Adipocyte (in vitro differentiated cells): ENCODE data around the gene CYP46A1.
A peak's percentile ranks its signal among the peaks of the same experiment; 100 is the strongest.

ENCODE experiments used
- DNase-seq: peaks from one replicate; pipeline ENCODE4 v3.0.0-alpha.2; 2015; ENCODE audit warnings: low read depth
- H3K27me3 ChIP-seq: replicated peaks from 2 replicates; pipeline ENCODE4 v1.7.0; 2013; ENCODE audit warnings: mild to moderate bottlenecking, low read length, moderate library complexity; ENCODE audit not compliant: control insufficient read depth, insufficient read depth
- H3K36me3 ChIP-seq: 2 replicates; pipeline ENCODE4 v1.7.0; 2013; ENCODE audit warnings: low read length, mild to moderate bottlenecking, moderate library complexity; ENCODE audit not compliant: control insufficient read depth, insufficient read depth, severe bottlenecking
- H3K4me1 ChIP-seq: 2 replicates; pipeline ENCODE4 v1.7.0; 2013; ENCODE audit warnings: mild to moderate bottlenecking, low read length, moderate library complexity; ENCODE audit not compliant: control insufficient read depth, insufficient read depth
- H3K4me3 ChIP-seq: 2 replicates; pipeline ENCODE4 v1.7.0; 2013; ENCODE audit warnings: mild to moderate bottlenecking, low read length, moderate library complexity
- H3K9ac ChIP-seq: 2 replicates; pipeline ENCODE4 v1.7.0; 2013; ENCODE audit warnings: mild to moderate bottlenecking, low read length, moderate library complexity
- H3K9me3 ChIP-seq: 2 replicates; pipeline ENCODE4 v1.7.0; 2013; ENCODE audit warnings: mild to moderate bottlenecking, low read length, moderate library complexity; ENCODE audit not compliant: control insufficient read depth

CYP46A1 gene

DNA sequence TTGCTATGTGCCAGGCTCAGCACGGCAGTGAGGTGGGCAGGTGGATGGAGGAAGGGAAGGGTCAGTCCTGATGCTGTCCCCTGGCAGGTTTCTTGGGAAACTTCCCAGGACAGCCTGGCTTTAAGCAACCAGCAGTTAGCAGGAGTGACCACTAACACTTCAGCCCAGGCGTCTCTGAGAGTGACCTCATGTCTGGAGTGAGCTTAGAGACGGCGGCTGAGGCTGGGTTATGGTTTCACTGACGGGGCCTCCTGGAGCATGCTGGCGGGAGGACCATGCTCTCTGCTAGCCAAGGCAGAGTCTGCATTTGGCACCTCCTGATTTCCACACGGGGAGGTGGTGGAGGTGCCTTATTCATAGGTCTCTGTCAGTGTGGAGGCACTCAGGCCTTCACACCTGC lies 36.7 kb upstream of the CYP46A1 start:
- no peak for DNase-seq
- Histone ChIP-seq H3K36me3 (no peaks in the 10 kb centered on the region), H3K9me3 (no peaks in the 10 kb centered on the region), H3K9ac (no peak overlapping the region), H3K27me3 (no peaks in the 10 kb centered on the region), H3K4me3 (no peak overlapping the region), H3K4me1 (peaks cover 7% of the 10 kb centered on the region)

- DNase-seq: no peak
Measured at GRCh38 chr14:99648027-99648784, 35.9 kb upstream of the CYP46A1 start.

DNA sequence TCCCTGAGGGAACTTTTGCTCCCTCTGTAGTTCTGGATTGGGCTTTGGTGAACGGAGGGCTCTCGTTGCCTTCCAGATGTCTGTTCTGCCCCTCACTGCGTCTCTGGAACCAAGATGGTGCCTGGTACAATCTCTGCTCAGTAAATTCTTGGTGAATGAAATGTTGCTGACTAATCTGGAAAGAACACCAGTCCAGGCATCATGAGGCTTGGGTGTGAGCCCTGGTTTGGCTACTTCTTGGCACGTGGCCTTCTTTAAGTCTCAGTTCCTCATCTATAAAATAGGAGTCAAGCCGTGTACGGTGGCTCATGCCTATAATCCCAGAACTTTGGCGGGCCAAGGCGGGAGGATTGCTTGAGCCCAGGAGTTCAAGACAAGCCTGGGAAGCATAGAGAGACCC lies 34.9 kb upstream of the CYP46A1 start:
- DNase-seq: no peak
- no peak overlapping the region for H3K9ac ChIP-seq
- no peaks in the 10 kb centered on the region for H3K36me3 ChIP-seq
- H3K4me3 ChIP-seq: no peak overlapping the region
- no peaks in the 10 kb centered on the region for H3K9me3 ChIP-seq
- peaks cover 7% of the 10 kb centered on the region for H3K4me1 ChIP-seq
- no peaks in the 10 kb centered on the region for H3K27me3 ChIP-seq

More at GRCh38 chr14:99648027-99648784, 35.9 kb upstream of the CYP46A1 start:
- Histone ChIP-seq H3K9ac (no peak overlapping the region), H3K36me3 (no peaks in the 10 kb centered on the region), H3K4me1 (peaks cover 7% of the 10 kb centered on the region), H3K9me3 (no peaks in the 10 kb centered on the region), H3K27me3 (no peaks in the 10 kb centered on the region), H3K4me3 (no peak overlapping the region)

- Histone ChIP-seq H3K36me3 (no peaks in the 10 kb centered on the region), H3K27me3 (no peaks in the 10 kb centered on the region)
- no peak for DNase-seq
Measured at GRCh38 chr14:99649643-99650042, 34.5 kb upstream of the CYP46A1 start.

DNA sequence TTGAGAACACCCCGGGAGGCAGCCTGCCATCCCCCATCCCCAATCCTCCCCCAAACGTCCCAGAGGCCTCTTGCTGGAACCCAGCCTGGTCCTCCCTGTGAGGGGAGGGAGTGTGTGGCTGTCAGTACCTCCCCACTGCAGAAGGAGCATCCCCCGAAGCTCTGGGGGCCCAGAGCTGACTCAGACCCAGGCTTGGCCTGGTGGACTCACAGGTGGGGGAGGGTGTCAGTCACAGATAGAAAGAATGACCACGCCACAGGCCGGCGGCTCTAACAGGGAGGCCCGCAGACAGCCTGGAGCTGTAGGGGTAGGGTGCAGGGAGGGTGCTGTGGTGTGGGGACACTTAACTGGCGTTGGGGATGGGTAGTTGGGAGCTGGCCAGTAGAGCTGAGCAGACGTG lies 33.9 kb upstream of the CYP46A1 start:
- Histone ChIP-seq H3K9ac (no peak overlapping the region), H3K36me3 (no peaks in the 10 kb centered on the region), H3K9me3 (no peaks in the 10 kb centered on the region), H3K27me3 (no peaks in the 10 kb centered on the region), H3K4me1 (peaks cover 13% of the 10 kb centered on the region), H3K4me3 (no peak overlapping the region)
- DNase-seq: no peak

More at GRCh38 chr14:99649643-99650042, 34.5 kb upstream of the CYP46A1 start:
- peaks cover 11% of the 10 kb centered on the region for H3K4me1 ChIP-seq
- H3K9ac ChIP-seq: no peak overlapping the region
- no peak overlapping the region for H3K4me3 ChIP-seq
- no peaks in the 10 kb centered on the region for H3K9me3 ChIP-seq

GRCh38 chr14:99651953-99652746 lies 31.9 kb upstream of the CYP46A1 start:
- Histone ChIP-seq H3K27me3 (no peaks in the 10 kb centered on the region), H3K4me3 (no peak overlapping the region), H3K36me3 (no peaks in the 10 kb centered on the region), H3K4me1 (peaks cover 18% of the 10 kb centered on the region), H3K9me3 (no peaks in the 10 kb centered on the region), H3K9ac (no peak overlapping the region)
- DNase-seq: no peak

DNA sequence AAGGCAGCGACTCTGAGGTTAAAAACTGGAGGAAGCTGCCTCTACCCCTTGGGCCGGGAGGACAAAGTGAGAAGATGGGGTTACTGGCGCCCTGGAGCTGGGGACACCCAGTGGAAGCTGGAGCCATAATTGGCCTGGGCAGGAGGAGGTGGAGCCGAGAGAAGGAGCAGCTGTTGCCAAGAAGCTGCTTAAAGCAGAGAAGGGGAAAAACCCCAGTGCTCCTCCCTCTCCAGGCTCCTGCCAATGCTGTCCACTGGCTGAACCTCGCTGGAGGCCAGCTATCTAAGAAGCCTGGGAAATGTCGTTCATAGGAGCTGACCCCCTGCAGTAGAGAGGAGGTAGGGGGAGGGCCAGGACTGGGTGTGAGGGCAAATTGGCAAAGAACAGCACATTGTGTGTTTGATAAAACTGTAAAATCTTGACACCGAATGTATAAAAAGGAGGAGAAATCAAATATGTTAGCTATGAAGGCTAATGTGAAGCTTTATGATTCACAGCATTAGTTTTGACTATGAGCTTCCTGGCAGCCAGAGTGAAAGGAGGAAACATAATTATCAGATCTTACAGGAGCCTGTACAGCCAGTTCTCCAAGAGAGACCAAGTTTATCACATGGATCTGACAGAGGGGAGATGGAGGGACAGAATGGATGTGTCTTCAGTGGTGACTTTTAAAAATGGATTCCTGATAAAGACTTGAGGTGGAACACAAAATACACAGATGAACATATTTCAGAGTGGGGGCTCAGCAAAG lies 29.7 kb upstream of the CYP46A1 start:
- Histone ChIP-seq H3K4me1 (peaks cover 14% of the 10 kb centered on the region), H3K36me3 (no peaks in the 10 kb centered on the region), H3K4me3 (no peak overlapping the region), H3K9ac (no peak overlapping the region), H3K9me3 (no peaks in the 10 kb centered on the region), H3K27me3 (peaks cover 10% of the 10 kb centered on the region)
- peak; percentile 88 for DNase-seq

- Histone ChIP-seq H3K27me3 (peaks cover 10% of the 10 kb centered on the region), H3K4me3 (no peak overlapping the region), H3K4me1 (peaks cover 14% of the 10 kb centered on the region), H3K9ac (no peak overlapping the region), H3K9me3 (no peaks in the 10 kb centered on the region), H3K36me3 (no peaks in the 10 kb centered on the region)
- peak; percentile 28 for DNase-seq
Measured at GRCh38 chr14:99655521-99655920, 28.6 kb upstream of the CYP46A1 start.

GRCh38 chr14:99656171-99656570 lies 27.9 kb upstream of the CYP46A1 start:
- DNase-seq: no peak
- Histone ChIP-seq H3K27me3 (peaks cover 10% of the 10 kb centered on the region), H3K9me3 (no peaks in the 10 kb centered on the region), H3K4me1 (peaks cover 14% of the 10 kb centered on the region), H3K4me3 (no peak overlapping the region), H3K9ac (no peak overlapping the region), H3K36me3 (no peaks in the 10 kb centered on the region)

DNA sequence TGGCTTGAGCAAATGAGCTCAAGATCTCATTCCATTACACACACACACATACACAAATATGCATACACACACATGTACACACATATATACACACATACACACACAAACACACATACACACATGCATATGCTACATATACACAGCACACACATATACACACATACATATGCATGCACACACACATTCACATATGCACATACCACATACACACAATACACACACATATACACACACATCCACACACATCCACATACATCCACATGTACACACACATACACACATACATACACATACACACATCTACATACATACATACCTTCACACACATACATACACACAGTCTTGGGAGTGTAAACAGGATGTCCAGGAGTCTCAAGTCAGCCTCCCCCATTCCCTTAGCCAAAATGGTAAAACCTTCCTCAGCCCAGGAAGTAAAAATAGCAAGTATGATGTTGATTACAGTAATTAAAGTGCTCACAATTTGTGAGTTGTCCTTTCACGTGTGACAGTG lies 26.4 kb upstream of the CYP46A1 start:
- Histone ChIP-seq H3K4me3 (no peak overlapping the region), H3K9ac (no peak overlapping the region), H3K4me1 (peaks cover 14% of the 10 kb centered on the region), H3K9me3 (no peaks in the 10 kb centered on the region), H3K36me3 (no peaks in the 10 kb centered on the region), H3K27me3 (peaks cover 10% of the 10 kb centered on the region)
- DNase-seq: no peak
